ENCODE results near the gene HNRNPA2B1. TPM values are rescaled to one million over a fixed set of nuclear protein-coding genes. Genes with fewer than 3 reads are reported as not detected.

The HNRNPA2B1 gene
- total RNA-seq (100 to 1,000 TPM; 323 to 482 (median 452) TPM), polyA plus RNA-seq (100 to 1,000 TPM; 515 to 688 (median 663) TPM)
- long read RNA-seq, donor 1, full-length matches to known transcripts, result 160 of 209 reads
- long read RNA-seq, donor 1, partial matches to known transcripts, result 20 of 209 reads
- long read RNA-seq, donor 1, other reads (novel, unspliced or antisense), result 29 of 209 reads
- long read RNA-seq, donor 2, transcript HNRNPA2B1-203 (13 exons, 1,724 nt), result minor isoform, 11 of 298 reads
- long read RNA-seq, donor 2, transcript HNRNPA2B1-201 (12 exons, 3,664 nt), result minor isoform, 56 of 298 reads
- long read RNA-seq, donor 2, transcript HNRNPA2B1-202 (11 exons, 1,711 nt), result major isoform, 123 of 298 reads
- long read RNA-seq, donor 2, transcript HNRNPA2B1-208 (11 exons, 3,497 nt), result minor isoform, 5 of 298 reads
- long read RNA-seq, donor 2, partial matches to known transcripts, result 33 of 298 reads
- long read RNA-seq, donor 2, other reads (novel, unspliced or antisense), result 68 of 298 reads

- intact Hi-C loops (cut with DNase I), result loop anchor here (5.0 to 10.0 kb wide), 4 partner anchors 167 to 964 kb away; partner anchors contain the start of genes HOXA7 (in 1 of the 2) and HOXA9 (in 1 of the 2)
- peaks cover 3 to 39% of the 10 kb centered on the region in 2 donors for H3K36me3 ChIP-seq (ENCODE audit: insufficient read depth in 1 of 2, low read depth in 1 of 2)
- ATAC-seq (peak; percentile 80 to 85 (median 84)), DNase-seq (peak; percentile 94 to 98)
- H3K9me3 ChIP-seq, result no peaks in the 10 kb centered on the region
- H3K27ac ChIP-seq, result peak within 1 kb of the TSS; percentile 97
- H3K27me3 ChIP-seq (ENCODE audit: insufficient read depth in 3 of 3, low read length in 2 of 3), result no peaks in the 10 kb centered on the region
- WGBS, 3 donors, result 0 to 1% (median 0%) methylated on average over 71 of the region's 71 CpGs
- peak within 1 kb of the TSS; percentile 90 for H3K4me3 ChIP-seq
- TF ChIP-seq CTCF (IDR thresholded peaks at IDR 0.05), result peak; percentile 7
- H3K4me1 ChIP-seq, result peaks cover 38% of the 10 kb centered on the region
Observed at GRCh38 chr7:26200444-26201246, at the start of gene HNRNPA2B1. TSS of gene HNRNPA2B1 (minus strand) at chr7:26200746. CDS start at chr7:26200577, 169 bp downstream.

GRCh38 chr7:26250239-26250638 lies 49.7 kb upstream of the HNRNPA2B1 start:
- H3K9me3 ChIP-seq, result no peaks in the 10 kb centered on the region
- intact Hi-C loops (cut with DNase I), result no loop called here
- peaks cover 0 to 5% (median 0%) of the 10 kb centered on the region in 3 donors for H3K27me3 ChIP-seq (ENCODE audit: insufficient read depth in 3 of 3, low read length in 2 of 3)
- no peaks in the 10 kb centered on the region for H3K36me3 ChIP-seq (ENCODE audit: insufficient read depth in 1 of 2, low read depth in 1 of 2)
- no peak for ATAC-seq
- WGBS, 3 donors, result 84 to 86% (median 84%) methylated on average over 12 of the region's 12 CpGs
- no peaks in the 10 kb centered on the region for H3K4me1 ChIP-seq
- no peak overlapping the region for H3K27ac ChIP-seq
- TF ChIP-seq CTCF (IDR thresholded peaks at IDR 0.05), result no peak
- H3K4me3 ChIP-seq, result no peak overlapping the region
- no peak for DNase-seq

DNA sequence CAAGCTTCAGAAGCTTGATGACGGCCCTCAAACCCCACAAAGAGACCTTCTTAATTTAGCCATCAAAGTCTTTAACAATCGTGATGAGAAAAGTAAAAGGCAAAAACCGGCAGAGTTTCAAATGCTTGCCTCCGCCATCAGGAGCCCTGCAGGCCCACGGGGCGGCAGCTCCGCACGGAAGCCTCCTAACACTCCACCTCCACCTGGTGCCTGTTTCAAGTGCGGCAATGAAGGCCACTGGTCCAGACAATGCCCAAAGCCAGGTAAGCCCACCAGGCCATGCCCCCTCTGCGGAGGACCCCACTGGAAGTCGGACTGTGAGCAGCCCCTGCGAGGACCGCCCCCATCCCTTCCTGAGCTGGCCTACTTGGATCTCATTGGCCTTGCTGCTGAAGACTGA lies 44.6 kb upstream of the HNRNPA2B1 start:
- H3K4me3 ChIP-seq, result no peak overlapping the region
- DNase-seq, result no peak
- intact Hi-C loops (cut with DNase I), result no loop called here
- H3K27me3 ChIP-seq (ENCODE audit: insufficient read depth in 3 of 3, low read length in 2 of 3), result peaks cover 0 to 5% (median 0%) of the 10 kb centered on the region in 3 donors
- no peaks in the 10 kb centered on the region for H3K36me3 ChIP-seq (ENCODE audit: insufficient read depth in 1 of 2, low read depth in 1 of 2)
- 93 to 95% (median 94%) methylated on average over 13 of the region's 13 CpGs for WGBS, 3 donors
- H3K27ac ChIP-seq, result no peak overlapping the region
- no peak for ATAC-seq
- no peaks in the 10 kb centered on the region for H3K9me3 ChIP-seq
- no peaks in the 10 kb centered on the region for H3K4me1 ChIP-seq
- no peak for TF ChIP-seq CTCF (IDR thresholded peaks at IDR 0.05)

GRCh38 chr7:26238032-26238431 lies 37.5 kb upstream of the HNRNPA2B1 start:
- H3K27me3 ChIP-seq (ENCODE audit: insufficient read depth in 3 of 3, low read length in 2 of 3), result no peaks in the 10 kb centered on the region
- intact Hi-C loops (cut with DNase I), result no loop called here
- no peaks in the 10 kb centered on the region for H3K4me1 ChIP-seq
- H3K9me3 ChIP-seq, result no peaks in the 10 kb centered on the region
- H3K4me3 ChIP-seq, result no peak overlapping the region
- no peaks in the 10 kb centered on the region for H3K36me3 ChIP-seq (ENCODE audit: insufficient read depth in 1 of 2, low read depth in 1 of 2)
- DNase-seq, result no peak
- H3K27ac ChIP-seq, result no peak overlapping the region
- TF ChIP-seq CTCF (IDR thresholded peaks at IDR 0.05), result no peak
- 61 to 65% (median 64%) methylated on average over 3 of the region's 3 CpGs for WGBS, 3 donors
- ATAC-seq, result no peak

Data from psoas muscle (tissue), 8 donors.